NCI-H1417 (cell line): ENCODE measurements around the gene KRT80.

ENCODE experiments used
- DNase-seq, 3 experiments: peaks; one replicate each; lab custom pipeline; 2025; lab: John Stamatoyannopoulos, UW

KRT80 gene

DNA sequence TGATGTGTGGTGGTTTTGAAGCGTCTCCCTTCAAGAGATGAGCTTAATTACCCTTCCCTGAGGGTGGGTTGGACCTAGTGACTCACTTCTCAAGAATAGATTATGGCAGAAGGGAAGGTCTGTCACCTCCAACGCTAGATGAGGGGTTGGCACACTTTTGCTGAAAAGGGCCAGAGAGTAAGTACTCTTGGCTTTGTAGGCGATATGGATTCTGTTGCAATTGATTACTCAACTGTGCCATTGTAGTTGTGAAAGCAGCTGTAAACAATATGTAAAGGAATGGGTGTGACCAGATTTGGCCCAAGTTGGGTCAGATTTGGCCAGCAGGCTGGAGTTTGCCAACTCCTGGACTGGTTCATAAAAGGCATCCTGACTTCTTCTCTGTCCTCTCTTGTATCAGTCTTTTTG lies 59.1 kb downstream of the KRT80 start:
- DNase-seq: no peak

DNA sequence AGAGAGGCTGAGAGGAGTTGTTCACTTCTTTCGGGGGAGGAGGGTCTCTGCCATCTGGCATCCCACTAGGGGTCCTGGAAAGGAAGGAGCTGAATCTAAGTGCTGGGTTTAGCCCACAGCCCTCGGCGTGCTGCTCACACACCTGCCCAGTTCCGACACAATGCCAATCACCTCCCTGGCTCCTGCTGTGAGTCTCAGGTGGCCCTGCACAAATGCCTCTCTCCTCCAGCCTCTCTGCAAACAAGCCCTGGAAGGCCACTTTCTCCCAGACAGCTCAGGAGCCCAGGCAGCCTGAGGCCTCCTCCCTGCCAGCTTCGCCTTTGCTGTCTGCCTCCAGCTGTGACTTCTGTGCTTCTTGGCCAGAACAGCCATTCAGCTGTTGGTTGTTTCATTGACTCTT lies 61.1 kb downstream of the KRT80 start:
- DNase-seq: peak; percentile 88 to 100 (median 97)

DNA sequence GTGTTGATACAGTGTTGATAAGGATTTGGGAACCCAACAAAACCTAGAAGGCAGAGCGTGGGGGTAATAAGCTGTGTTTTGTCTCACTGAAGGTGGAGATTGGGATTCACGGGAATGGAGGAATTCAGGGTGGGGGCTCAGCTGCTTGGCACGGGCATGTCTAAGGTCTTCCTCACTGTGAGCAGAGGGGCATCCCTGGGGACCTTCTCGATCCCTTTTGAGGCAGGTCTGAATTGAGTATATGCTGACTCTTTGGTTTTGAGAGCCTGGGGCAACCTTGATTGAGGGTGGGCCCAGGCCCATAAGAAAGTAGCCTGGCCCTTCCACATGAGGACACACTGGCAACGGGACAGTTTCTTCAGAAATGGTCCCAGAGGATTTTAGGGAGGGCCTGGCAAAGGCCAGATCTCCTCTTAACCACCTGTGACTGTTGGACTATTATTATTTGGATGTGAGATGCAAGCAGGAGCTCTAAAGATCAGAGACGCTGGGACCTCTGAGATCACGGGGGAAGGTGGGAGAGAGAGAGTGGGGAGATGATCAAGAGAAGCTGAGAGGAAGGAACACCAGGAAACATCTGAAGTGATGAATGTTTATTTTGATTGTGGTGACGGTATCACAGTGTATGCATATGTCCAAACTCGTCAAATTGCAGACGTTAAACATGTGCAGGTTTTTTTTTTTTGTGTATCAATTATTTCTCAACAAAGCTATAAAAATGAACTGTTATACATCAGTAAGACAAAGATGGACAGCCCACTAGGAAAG lies 63.9 kb downstream of the KRT80 start:
- no peak for DNase-seq

DNA sequence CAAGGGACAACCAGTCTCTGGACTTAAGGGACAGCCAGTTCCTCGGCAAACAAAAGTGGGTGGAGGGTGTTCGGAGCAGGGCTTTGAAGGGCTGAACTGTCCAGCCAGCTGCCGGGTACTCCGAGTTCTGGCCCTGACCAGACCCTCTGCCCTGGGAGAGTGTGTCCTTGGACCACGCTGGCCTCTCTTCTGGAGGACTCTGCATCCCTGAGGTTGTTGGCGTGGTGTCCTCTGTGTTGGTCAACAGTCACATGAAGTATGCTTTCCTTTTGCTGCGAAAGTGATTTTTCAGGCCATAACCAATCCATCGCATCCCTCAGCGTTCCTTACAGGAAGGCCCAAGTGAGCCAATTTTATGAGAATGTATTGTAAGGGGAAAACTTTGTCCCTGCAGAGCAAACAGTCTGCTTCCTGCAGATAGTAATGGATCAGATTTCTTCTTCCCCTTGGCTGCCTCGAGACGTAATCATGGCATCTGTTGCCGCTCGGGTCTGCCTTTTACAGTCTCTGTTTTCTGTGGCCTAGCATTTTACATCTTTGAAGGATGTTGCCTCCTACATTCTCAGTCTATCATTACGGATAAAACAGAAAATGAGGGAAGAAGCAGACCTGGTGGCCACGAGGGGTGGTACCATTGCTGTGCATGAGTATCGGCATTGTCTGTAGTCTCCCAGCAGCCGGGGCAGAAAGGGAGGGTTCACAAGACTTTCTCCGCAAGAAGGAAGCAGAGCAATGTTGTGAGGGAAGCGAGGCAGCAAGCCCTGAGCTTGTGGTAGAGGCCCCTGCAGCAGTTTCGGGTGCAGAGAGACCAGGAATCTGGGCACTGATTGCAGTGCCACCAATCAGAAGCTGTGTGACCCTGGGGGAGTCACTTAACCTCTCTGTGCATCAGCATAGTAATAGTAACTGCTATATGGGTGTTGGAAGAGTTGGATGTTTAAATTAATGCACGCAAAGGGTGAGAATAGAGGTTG lies 64.9 kb downstream of the KRT80 start:
- DNase-seq: no peak

DNA sequence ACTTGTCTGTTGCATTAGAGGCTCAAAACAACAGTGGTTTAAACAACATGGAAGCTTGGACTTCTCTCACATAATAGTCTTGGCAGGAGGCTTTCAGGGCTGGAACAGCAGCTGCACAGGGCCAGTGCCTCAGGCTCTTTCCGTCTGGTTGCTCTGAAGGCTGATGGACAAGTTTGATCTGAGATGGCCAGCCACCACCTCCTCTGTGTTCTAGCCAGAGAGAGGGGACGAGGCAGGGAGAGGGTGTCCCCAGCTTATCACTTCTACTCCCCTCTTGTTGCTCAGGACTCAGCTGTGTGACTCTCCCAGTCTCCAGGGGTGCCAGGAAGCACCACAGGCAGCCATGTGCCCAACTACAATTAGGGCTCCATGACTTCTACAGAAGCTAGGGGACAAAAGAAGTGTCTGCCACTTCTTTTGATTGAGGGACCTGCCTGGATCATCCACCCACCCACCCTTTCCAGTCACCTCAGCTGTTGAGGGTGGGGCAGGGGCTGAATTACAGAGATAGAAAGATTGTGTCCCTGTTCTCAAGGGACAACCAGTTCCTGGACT lies 65.7 kb downstream of the KRT80 start:
- DNase-seq: no peak

DNA sequence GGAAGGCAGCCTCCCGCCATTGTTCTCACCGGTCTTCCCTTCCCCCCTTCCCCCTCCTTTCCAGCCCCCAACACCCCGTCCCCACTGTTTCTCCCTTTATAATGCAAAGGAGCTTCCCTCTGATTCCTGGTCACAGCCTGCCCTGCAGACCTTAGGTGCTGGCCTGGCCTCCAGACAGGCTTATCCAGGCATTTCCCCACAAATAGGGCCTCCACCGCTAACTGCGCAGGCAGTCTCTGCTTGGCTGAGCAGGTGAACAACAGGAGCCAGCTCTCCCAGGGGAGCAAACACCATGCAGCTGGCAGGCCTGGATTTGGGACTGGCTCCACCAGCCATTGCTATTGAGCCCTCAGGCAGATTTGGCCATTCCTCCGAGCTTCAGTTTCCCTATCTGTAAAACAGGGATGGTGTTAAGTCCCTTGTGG lies 66.3 kb downstream of the KRT80 start:
- peak; percentile 69 to 88 (median 82) for DNase-seq

DNA sequence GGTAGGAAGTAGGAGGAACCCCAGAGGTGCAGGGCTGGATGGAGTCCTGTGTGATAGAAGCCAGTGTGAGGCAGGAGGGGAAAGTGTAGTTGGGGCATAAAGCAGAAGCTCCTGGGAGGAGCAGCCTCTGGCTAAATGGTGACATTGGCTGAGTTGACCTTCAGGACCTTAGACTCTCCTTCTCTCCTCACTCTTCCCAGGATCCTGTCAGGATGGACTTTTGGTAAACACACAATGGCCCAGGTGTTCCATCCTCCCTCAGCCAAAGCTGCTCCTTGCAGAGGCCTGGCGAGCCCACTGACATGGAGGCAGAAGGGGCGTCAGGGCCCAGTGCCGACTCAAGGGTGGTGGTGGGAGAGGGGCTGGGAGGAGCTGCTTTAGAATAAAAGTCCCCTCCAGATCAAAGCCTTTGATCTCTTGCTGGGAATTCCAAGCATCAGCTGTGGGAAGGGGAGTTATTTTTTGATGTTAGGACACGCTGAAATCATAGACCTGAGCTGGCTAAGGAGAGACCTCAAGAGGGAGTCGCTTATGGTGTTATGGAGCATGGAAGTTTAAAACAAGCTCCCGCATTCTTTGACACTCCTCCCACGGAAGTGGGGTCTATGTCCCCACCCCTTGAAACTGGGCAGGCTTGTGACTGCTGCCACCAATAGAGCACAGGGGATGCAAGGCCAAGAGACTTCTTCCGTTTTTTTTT lies 68.2 kb downstream of the KRT80 start:
- DNase-seq: no peak

DNA sequence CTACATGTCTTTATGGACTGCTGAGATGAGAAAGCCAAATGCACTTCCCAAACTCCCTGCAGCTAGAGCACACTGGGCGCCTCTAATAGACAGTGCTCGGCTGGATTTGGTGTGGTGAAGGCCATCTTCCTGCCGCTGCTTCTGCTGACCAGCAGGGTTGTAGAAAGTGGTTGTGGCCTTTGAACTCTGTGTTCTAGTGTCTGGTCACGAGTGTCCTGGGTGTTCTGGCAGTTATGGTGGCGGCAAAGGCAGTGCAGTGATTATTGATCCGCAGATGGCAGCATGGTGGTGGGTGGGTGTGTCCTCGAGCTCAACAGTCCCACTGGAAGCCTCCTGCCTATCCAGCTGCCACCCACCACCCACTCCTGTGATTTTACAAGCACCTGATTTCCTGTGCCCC lies 68.9 kb downstream of the KRT80 start:
- DNase-seq: no peak

DNA sequence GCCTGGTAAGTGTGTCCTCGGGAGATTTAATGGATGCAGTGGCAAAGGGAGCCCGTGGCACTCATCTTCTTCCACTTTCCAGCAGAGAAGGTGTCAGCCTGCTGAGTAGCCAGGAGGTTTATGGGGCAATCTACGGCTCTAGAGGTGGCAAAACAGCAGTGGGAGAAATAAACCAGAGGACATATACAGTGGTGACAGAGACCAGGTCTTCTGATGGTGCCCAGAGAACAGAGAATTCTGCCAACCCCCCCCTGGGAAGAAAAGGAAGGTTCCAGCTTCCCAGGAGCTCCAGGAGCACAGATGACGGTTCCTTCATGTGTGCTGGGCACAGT lies 69.3 kb downstream of the KRT80 start:
- no peak for DNase-seq

DNA sequence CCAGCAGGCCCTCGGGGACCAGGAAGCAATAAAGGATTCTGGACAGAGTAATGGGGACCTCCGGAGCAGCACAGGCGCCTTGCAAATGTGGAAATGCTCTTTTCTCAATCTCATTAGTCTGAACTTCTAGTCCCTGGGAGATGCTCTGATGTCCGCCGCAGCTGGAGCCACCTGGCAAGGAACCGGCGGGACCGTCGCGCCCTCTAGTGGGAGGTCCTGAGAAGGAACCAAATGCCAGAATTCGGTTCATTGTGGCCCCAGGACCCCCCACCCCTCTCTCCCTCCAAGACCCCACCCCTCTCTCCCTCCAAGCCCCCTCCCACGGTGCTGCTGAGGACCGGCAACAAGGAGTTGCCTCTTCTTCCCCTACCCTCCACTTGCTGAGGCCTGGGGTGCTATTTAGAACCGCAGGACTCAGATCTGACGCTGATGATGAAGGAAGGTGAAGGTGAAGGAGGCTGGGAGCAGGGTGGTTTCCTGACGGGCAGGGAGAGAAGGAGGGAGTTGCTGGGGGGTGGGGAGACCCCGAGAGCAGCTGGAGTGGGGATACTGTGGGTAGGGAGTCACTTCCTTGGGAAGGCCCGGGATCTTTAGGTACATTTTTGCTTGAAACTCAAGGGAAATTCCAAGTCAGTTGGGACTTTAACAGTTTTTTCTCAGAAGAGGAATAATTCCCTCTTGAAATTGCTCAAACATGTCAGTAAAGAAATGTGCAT lies 69.8 kb downstream of the KRT80 start:
- DNase-seq: peak; percentile 42 to 78 (median 66)

DNA sequence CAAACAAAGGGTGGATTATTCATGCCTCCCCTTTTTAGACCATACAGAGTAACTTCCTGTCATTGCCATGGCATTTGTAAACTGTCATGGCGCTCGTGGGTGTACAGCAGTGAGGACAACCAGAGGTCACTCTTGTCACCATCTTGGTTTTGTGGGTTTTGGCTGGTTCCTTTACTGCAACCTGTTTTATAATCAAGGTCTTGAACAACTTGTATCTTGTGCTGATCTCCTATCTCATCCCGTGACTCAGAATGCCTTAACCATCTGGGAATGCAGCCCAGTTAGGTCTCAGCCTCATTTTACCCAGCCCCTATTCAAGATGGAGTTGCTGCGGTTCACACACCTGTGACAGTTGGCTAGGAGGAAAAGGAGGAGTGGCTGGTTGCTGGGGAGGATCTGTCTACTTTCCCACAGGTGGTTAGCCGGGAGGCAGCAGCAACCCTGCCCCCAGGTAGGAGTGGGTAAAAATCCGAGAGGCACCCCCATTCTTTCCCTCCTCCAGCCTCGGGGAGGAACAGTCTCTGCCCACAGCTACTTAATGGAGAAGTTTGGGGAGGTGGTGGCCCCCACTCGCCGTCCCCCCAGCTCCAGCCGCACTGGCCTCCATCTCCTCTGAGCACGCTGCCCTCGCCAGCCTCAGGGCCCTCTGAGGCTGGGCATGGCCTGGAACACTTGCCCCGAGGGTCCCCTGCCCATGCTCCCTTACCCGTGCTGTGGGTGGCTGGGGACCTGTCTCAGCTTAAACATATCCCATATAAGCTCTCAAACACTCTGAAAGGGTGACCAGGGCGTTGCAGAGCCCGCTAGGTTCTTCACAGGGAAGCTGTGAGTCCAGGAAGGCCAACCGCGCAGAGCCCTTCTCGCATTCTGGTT lies 70.6 kb downstream of the KRT80 start:
- no peak for DNase-seq

DNA sequence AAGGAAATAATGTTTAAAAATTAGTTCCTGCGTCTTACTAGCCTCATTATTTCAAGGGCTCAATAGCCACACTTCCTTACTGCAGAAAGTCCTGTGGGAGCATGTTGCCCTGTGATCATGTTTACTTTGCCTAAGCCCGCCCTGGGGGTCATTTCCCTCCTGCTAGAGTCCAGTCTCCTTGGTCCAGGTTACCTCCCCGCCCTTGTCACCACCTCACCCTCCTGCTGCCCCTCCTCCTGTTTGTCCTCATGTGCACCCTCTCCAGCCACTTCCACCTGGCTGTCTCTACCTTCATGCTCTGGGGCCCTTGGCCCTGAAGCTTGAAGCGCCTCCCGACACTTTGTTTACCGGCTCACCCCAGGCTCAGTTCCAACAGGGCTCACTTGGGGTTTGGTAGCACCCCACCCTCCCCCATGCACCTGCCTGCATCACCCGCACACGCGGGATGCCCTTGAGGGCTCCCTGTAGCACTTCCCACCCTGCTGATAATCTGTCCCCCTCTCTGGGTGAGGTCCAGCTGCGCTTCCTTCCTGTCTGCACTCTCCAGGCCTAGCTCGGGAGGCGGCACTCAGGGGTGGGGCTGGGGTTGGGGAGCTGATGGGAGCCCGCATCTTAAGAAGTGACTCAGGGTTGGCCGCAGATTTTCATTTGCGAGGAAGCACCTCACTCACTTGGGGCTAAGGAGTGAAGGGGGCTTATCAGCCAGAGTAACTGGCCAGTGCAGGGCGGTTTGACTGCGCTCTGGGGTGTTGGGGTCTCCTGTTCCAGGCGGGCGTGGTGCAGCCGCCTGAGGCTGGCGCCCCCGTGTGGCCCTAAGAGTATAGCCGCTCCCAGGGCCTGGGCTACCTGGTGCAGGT lies 72.2 kb downstream of the KRT80 start:
- peak; percentile 82 to 86 (median 85) for DNase-seq
